GM12864 (cell line): ENCODE measurements around the gene SMPD3.

Experiments used
- DNase-seq: peaks from one replicate; pipeline ENCODE4 v3.0.0-alpha.2; 2011; ENCODE audit warnings: low read depth
- H3K4me3 ChIP-seq: 2 replicates; pipeline ENCODE4 v1.5.1; 2011; ENCODE audit warnings: mild to moderate bottlenecking, low read depth, low read length, control low read depth
- TF ChIP-seq, protein P1 (sequence below): IDR thresholded peaks from 2 replicates; pipeline ENCODE4 v1.5.1; 2011; ENCODE audit warnings: low read depth, mild to moderate bottlenecking, moderate library complexity, low read length, control low read depth, inconsistent platforms; ENCODE audit errors: missing control alignments

Gene SMPD3

GRCh38 chr16:68480084-68480995 is 32.0 kb upstream of the SMPD3 start:
- DNase-seq: no peak
- no peak overlapping the region for H3K4me3 ChIP-seq
- TF ChIP-seq, protein P1, sequence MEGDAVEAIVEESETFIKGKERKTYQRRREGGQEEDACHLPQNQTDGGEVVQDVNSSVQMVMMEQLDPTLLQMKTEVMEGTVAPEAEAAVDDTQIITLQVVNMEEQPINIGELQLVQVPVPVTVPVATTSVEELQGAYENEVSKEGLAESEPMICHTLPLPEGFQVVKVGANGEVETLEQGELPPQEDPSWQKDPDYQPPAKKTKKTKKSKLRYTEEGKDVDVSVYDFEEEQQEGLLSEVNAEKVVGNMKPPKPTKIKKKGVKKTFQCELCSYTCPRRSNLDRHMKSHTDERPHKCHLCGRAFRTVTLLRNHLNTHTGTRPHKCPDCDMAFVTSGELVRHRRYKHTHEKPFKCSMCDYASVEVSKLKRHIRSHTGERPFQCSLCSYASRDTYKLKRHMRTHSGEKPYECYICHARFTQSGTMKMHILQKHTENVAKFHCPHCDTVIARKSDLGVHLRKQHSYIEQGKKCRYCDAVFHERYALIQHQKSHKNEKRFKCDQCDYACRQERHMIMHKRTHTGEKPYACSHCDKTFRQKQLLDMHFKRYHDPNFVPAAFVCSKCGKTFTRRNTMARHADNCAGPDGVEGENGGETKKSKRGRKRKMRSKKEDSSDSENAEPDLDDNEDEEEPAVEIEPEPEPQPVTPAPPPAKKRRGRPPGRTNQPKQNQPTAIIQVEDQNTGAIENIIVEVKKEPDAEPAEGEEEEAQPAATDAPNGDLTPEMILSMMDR: no peak

DNA sequence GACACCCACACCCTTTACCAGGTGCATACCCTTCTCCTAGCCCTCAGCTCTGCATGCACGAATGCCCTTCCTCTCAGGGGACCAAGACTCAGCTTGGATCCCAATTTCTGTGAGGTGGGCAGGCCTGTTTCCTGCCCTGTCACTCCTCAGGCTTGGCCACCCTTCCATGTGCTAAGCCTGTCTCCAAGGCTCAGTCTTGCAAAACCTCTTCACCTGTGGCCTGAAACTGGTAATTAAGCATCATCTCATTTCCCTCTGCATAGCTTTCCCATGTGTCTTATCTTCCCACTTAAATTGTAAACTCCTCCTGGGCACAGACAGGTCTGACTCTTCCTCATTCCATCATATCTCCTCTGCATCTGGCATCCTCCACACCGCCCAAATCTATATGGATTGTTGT is 31.0 kb upstream of the SMPD3 start:
- no peak overlapping the region for H3K4me3 ChIP-seq
- DNase-seq: no peak
- TF ChIP-seq, protein P1: no peak

DNA sequence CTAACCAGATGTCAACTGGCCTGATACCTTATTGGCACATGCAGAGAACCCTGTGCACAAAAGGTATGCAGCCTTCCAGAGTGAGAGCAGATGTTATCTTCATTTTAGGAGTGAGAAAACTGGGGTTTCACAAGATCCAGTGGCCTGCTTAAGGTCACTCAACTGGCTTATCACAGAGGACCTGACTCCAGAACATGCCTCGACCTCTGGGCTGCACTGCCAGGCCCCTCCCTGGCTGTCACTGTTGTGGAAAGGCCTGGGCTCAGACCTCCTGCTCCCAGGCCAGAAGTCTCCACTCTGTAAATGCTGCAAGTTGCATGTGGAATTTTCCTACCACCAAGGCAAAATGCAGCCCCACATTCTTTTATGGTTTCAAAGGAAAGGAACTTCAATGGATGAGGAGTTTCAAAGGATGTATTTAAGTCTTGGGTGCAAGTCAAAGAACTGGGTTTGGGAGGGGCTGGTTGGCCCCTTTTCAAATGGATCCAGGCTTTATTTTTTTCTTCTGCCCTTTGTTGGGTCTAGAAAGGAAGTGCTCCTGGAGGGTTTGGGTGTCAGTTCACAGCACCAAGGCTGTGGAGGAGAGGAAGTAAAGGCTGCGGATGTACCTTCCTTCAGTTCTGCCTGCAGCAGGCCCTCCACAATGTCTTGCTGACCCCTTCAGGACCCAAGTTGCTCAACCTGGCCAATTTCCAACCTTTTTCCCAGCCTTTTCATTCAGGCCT is 30.4 kb upstream of the SMPD3 start:
- H3K4me3 ChIP-seq: no peak overlapping the region
- TF ChIP-seq, protein P1: no peak
- DNase-seq: no peak

GRCh38 chr16:68475071-68475470 is 26.8 kb upstream of the SMPD3 start:
- no peak for DNase-seq
- no peak overlapping the region for H3K4me3 ChIP-seq
- TF ChIP-seq, protein P1: no peak

DNA sequence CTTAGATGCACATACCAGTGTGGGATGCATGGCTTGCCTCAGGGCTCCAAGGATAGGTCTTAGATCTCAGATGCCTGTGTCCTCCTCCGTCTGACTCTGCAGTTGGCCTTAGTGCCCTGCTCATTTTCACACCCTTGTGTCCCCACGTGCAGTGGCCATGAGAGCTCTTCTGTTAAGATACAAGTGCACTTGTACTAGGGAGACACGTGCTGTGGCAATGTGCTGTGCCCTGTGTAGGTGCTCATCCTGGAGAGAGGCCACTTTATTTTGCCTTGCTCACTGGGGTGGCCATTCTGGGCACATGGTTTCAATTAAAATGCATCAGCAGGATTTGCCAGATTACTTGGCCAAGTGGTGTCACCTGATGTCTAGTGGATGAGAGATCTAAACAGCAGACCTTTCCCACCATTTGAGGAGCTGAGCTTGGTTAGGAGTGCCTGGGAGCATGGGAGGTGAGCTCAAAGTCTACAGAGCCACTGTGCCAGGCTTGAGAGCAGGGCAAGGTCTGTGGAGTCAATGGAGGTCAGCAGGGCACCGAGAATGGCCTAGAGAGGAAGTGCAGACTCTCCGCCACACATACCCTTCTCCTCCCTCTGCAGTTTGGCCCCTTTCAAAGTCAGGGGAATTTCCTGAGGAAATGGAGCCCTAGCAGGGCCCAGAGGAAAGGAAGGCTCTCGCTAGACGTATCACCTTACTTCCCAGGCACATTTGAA is 25.2 kb upstream of the SMPD3 start:
- TF ChIP-seq, protein P1: no peak
- no peak for DNase-seq
- no peak overlapping the region for H3K4me3 ChIP-seq

DNA sequence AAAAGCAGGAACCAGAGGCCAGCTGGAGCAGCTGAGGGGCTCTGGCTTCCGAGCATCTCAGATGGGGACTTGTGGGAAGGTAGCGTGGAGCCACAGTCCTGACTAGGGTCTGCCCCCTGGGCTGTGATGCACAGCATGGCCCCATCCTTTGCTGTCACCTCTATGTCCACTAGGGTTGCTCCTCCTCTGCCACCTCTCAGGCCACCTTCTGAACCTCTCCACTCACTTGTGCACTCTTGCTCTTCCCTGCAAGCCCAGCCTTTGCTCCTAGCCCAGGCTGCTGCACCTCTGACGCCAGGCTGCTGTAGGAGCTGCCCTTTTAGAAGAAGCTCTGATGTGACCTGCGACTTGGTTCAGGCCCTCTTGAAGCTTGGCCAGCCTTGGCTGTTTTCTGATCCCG is 24.3 kb upstream of the SMPD3 start:
- TF ChIP-seq, protein P1: peak; percentile 22
- H3K4me3 ChIP-seq: no peak overlapping the region
- DNase-seq: no peak
